Measurements from ENCODE around the gene CSNK1G2.
"Not testable (repeated sequence)": the region's sequence is repeated elsewhere in the genome, so short reads cannot be mapped to it uniquely, and the experiment has no call there.

Gene CSNK1G2

DNA sequence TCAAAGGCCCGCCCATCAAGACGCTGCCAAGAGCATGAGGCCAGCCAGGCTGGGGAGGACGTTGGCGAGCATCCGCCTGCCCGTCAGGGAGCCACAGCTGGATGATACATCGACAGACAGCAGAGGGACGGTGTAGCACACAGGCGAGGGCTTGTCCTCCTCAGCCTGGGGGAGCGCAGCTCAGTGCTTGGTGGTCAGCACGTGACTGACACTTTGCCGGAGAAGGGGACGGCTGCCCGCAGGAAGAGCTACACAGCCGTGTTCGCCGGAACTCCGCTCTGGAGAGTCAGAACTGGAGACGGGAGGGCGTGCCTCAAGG is 34.1 kb downstream of the CSNK1G2 start:
- Mint-ChIP-seq H3K9me3 (no peaks in the 10 kb centered on the region), H3K27me3 (no peaks in the 10 kb centered on the region), H3K4me1 (peaks cover 9% of the 10 kb centered on the region), H3K27ac (no peak overlapping the region), H3K4me3 (no peak overlapping the region), H3K36me3 (peaks cover 11% of the 10 kb centered on the region)
- DNase-seq (ENCODE audit: low spot score in 2 of 2) (no peak), ATAC-seq (ENCODE audit: low read depth) (no peak)

- Mint-ChIP-seq H3K4me3 (no peak overlapping the region), H3K27me3 (no peaks in the 10 kb centered on the region)
- ATAC-seq (ENCODE audit: low read depth): no peak
These were observed 36.1 kb downstream of the CSNK1G2 start for GRCh38 chr19:1977120-1977519.

DNA sequence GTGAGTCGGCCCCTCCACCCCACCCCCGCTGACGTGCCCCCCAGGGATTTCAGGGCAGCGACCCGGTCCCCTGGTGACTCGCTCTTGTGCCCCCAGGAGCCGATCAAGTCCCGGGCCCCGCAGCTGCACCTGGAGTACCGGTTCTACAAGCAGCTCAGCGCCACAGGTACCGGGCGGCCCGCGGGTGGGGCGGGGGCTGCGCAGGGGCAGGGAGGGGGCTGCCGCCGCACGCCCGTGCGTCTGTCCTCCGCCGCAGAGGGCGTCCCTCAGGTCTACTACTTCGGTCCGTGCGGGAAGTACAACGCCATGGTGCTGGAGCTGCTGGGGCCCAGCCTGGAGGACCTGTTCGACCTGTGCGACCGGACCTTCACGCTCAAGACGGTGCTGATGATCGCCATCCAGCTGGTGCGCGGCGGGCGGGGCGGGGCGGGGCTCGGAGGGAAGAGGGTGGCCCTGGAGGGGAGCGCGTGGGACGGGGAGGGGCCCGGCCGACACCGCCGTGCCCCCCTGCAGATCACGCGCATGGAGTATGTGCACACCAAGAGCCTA is 37.4 kb downstream of the CSNK1G2 start:
- Mint-ChIP-seq H3K27ac (no peak overlapping the region), H3K4me1 (peaks cover 5% of the 10 kb centered on the region), H3K4me3 (no peak overlapping the region), H3K27me3 (no peaks in the 10 kb centered on the region), H3K9me3 (no peaks in the 10 kb centered on the region), H3K36me3 (peaks cover 17% of the 10 kb centered on the region)
- no peak for ATAC-seq (ENCODE audit: low read depth)
- no peak for DNase-seq (ENCODE audit: low spot score in 2 of 2)

More at GRCh38 chr19:1977120-1977519, 36.1 kb downstream of the CSNK1G2 start:
- DNase-seq (ENCODE audit: low spot score in 2 of 2): no peak
- no peak overlapping the region for H3K27ac Mint-ChIP-seq
- H3K36me3 Mint-ChIP-seq: peaks cover 16% of the 10 kb centered on the region
- no peaks in the 10 kb centered on the region for H3K9me3 Mint-ChIP-seq
- H3K4me1 Mint-ChIP-seq: peaks cover 9% of the 10 kb centered on the region

GRCh38 chr19:1979017-1979416 is 38.0 kb downstream of the CSNK1G2 start:
- ATAC-seq (ENCODE audit: low read depth) (no peak), DNase-seq (ENCODE audit: low spot score in 2 of 2) (no peak)
- Mint-ChIP-seq H3K9me3 (no peaks in the 10 kb centered on the region), H3K36me3 (peaks cover 18% of the 10 kb centered on the region), H3K4me1 (peaks cover 1% of the 10 kb centered on the region), H3K27ac (no peak overlapping the region), H3K4me3 (no peak overlapping the region), H3K27me3 (no peaks in the 10 kb centered on the region)

DNA sequence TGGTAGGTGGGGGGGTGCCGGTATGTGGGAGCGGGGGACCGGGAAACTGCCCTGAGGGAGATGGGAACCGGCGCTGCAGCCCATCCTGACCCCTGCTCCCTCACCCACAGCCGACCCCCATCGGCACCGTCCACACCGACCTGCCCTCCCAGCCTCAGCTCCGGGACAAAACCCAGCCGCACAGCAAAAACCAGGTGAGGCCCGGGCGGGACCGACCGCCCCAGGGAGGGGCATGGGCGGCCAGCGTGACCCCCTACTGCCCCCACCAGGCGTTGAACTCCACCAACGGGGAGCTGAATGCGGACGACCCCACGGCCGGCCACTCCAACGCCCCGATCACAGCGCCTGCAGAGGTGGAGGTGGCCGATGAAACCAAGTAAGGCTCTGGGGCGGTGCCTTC is 38.7 kb downstream of the CSNK1G2 start:
- Mint-ChIP-seq H3K27ac (no peak overlapping the region), H3K4me3 (no peak overlapping the region), H3K4me1 (no peaks in the 10 kb centered on the region), H3K27me3 (no peaks in the 10 kb centered on the region), H3K36me3 (peaks cover 18% of the 10 kb centered on the region), H3K9me3 (no peaks in the 10 kb centered on the region)
- no peak for DNase-seq (ENCODE audit: low spot score in 2 of 2)
- ATAC-seq (ENCODE audit: low read depth): no peak

GRCh38 chr19:1980091-1980808 is 39.3 kb downstream of the CSNK1G2 start:
- no peaks in the 10 kb centered on the region for H3K9me3 Mint-ChIP-seq
- H3K4me1 Mint-ChIP-seq: no peaks in the 10 kb centered on the region
- H3K27ac Mint-ChIP-seq: no peak overlapping the region
- H3K27me3 Mint-ChIP-seq: no peaks in the 10 kb centered on the region
- no peak for DNase-seq (ENCODE audit: low spot score in 2 of 2)
- H3K4me3 Mint-ChIP-seq: no peak overlapping the region
- H3K36me3 Mint-ChIP-seq: peaks cover 15% of the 10 kb centered on the region
- no peak for ATAC-seq (ENCODE audit: low read depth)

DNA sequence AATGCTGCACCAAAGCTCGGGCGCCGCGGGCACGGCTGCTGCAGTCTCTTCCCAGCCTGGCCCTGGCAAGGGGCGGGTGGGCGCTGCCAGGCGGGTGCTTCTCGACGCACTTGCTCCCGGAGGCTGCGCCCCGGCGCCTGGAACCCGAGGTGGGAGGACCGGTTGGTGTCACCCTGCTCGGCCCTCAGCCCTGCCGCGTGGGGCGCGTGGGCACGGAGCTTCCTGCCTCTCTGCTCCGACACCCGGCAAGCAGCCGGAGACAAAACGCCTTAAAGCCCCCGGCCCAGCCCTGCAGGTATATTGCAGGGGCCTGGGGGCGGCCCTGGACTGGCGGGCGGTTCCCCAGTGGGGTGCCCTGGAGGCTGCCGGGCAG is 39.8 kb downstream of the CSNK1G2 start:
- Mint-ChIP-seq H3K9me3 (no peaks in the 10 kb centered on the region), H3K27ac (no peak overlapping the region), H3K4me3 (no peak overlapping the region), H3K4me1 (no peaks in the 10 kb centered on the region), H3K36me3 (peaks cover 16% of the 10 kb centered on the region), H3K27me3 (no peaks in the 10 kb centered on the region)
- no peak for ATAC-seq (ENCODE audit: low read depth)
- no peak for DNase-seq (ENCODE audit: low spot score in 2 of 2)

GRCh38 chr19:1981253-1981652 is 40.3 kb downstream of the CSNK1G2 start:
- Mint-ChIP-seq H3K4me1 (no peaks in the 10 kb centered on the region), H3K4me3 (no peak overlapping the region), H3K36me3 (peaks cover 19% of the 10 kb centered on the region), H3K9me3 (no peaks in the 10 kb centered on the region), H3K27me3 (no peaks in the 10 kb centered on the region), H3K27ac (peak overlapping the region; percentile 78)
- ATAC-seq (ENCODE audit: low read depth) (no peak), DNase-seq (ENCODE audit: low spot score in 2 of 2) (no peak)

DNA sequence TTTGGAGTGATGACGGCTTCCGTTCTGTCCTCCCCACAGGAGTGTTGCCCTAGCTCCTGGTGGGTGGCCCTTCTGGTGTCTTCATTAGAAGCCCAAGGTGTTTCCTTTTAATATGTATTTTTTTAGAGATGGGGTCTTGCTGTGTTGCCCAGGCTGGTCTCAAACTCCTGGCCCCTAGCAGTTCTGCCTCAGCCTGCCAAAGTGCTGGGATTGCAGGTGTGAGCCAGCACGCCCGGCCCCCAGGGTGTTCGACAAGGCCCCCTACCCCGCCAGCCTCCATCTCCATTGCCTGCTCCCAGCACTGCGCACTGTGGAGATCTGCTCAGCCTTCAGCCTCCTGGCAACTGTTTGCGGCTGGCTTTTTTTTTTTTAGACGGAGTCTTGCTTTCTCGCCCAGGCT is 43.4 kb downstream of the CSNK1G2 start:
- Mint-ChIP-seq H3K4me1 (no peaks in the 10 kb centered on the region), H3K27ac (no peak overlapping the region), H3K9me3 (no peaks in the 10 kb centered on the region), H3K4me3 (no peak overlapping the region), H3K36me3 (peaks cover 20% of the 10 kb centered on the region), H3K27me3 (no peaks in the 10 kb centered on the region)
- ATAC-seq (ENCODE audit: low read depth) (no peak), DNase-seq (ENCODE audit: low spot score in 2 of 2) (no peak)

- Mint-ChIP-seq H3K4me1 (no peaks in the 10 kb centered on the region), H3K36me3 (peaks cover 17% of the 10 kb centered on the region), H3K27me3 (no peaks in the 10 kb centered on the region)
These were observed 44.8 kb downstream of the CSNK1G2 start for GRCh38 chr19:1985588-1986356.

DNA sequence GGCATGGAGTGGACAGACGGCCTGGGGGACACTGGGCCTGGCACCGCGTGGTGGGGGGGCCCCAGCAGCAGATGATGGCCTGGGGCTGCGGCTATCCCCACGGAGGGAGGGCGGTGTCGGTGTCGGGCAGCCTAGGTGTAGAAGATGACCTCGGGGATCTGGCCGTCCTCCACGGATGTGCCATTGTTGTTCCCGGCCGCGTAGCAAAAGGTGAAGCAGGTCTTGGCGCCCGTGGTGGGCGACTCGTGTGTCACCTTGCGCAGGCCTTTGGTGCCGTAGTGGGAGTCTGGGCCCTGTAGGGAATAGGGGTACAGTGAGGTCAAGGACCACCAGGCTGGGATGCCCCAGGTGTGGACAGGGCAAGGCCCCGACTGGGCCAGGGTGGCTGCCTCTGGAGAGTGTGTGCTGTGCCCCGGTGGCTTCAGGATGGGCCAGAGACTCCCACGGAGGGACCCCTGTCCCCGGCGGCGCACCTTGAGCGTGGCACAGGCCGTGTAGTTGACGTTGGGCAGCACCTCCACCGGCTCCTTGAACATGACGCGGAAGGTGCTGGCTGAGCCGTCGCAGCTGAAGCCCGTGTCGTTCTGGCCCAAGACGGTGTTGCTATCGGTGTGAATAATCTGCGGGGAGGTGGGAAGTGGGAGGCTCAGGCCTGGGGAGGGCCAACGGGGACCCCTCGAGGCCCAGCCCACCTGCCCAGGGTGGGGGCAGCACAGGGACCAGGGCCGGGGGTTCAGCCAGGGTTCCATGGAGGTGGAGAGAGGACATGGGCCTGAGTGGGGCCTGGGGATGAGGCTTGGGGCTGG is 45.6 kb downstream of the CSNK1G2 start:
- H3K9me3 Mint-ChIP-seq: no peaks in the 10 kb centered on the region
- H3K27me3 Mint-ChIP-seq: no peaks in the 10 kb centered on the region
- H3K4me3 Mint-ChIP-seq: no peak overlapping the region
- H3K4me1 Mint-ChIP-seq: no peaks in the 10 kb centered on the region
- ATAC-seq (ENCODE audit: low read depth) (no peak), DNase-seq (ENCODE audit: low spot score in 2 of 2) (no peak)
- H3K36me3 Mint-ChIP-seq: peaks cover 13% of the 10 kb centered on the region
- no peak overlapping the region for H3K27ac Mint-ChIP-seq

More at GRCh38 chr19:1985588-1986356, 44.8 kb downstream of the CSNK1G2 start:
- Mint-ChIP-seq H3K4me3 (no peak overlapping the region), H3K9me3 (no peaks in the 10 kb centered on the region), H3K27ac (no peak overlapping the region)
- no peak for ATAC-seq (ENCODE audit: low read depth)
- DNase-seq (ENCODE audit: low spot score in 2 of 2): no peak

- H3K36me3 Mint-ChIP-seq: peaks cover 12% of the 10 kb centered on the region
- no peak overlapping the region for H3K27ac Mint-ChIP-seq
- H3K4me1 Mint-ChIP-seq: no peaks in the 10 kb centered on the region
- DNase-seq (ENCODE audit: low spot score in 2 of 2) (no peak), ATAC-seq (ENCODE audit: low read depth) (no peak)
- no peaks in the 10 kb centered on the region for H3K9me3 Mint-ChIP-seq
- H3K27me3 Mint-ChIP-seq: no peaks in the 10 kb centered on the region
- H3K4me3 Mint-ChIP-seq: no peak overlapping the region
These were observed 46.5 kb downstream of the CSNK1G2 start for GRCh38 chr19:1987197-1988187.

- not testable (repeated sequence) for ATAC-seq (ENCODE audit: low read depth); H3K36me3 Mint-ChIP-seq; H3K9me3 Mint-ChIP-seq; H3K4me1 Mint-ChIP-seq; DNase-seq (ENCODE audit: low spot score in 2 of 2); H3K27me3 Mint-ChIP-seq; H3K27ac Mint-ChIP-seq; H3K4me3 Mint-ChIP-seq
These were observed 47.5 kb downstream of the CSNK1G2 start for GRCh38 chr19:1988464-1988863.
